ENCODE results near the gene MIF4GD. TPM values are rescaled to one million over a fixed set of nuclear protein-coding genes. Genes with fewer than 3 reads are reported as not detected.

The MIF4GD gene
- total and polyA plus RNA-seq, 9 of the 15 experiments (the other 6 are each of a cell fraction or from before 2014, with no cell fraction given) = 11.8 to 63.8 (median 28.1) TPM

- no peak for TF ChIP-seq CTBP1 (IDR thresholded peaks at IDR 0.05; ENCODE audit: borderline replicate concordance)
- no peak for TF ChIP-seq ZNF780A (CRISPR knock-in tag; IDR thresholded peaks at IDR 0.05)
- TF ChIP-seq RFX7 (CRISPR knock-in tag; IDR thresholded peaks at IDR 0.05) = no peak
- TF ChIP-seq ZNF512 (tag; IDR thresholded peaks at IDR 0.05) = no peak
- no peak; the same call in 1 of the 2 replicates for TF ChIP-seq BRD4 (IDR thresholded peaks at IDR 0.05)
- peak; percentile 19 to 71 (median 57); a peak in 5 of 6 replicates for TF ChIP-seq CTCF (IDR thresholded peaks at IDR 0.05 in 2 of 3, conservative IDR thresholded peaks at IDR 0.05 in 1 of 3; ENCODE audit: insufficient read depth in 2 of 3, low read depth in 1 of 3, low read length in 3 of 3)
- TF ChIP-seq RNF2 (IDR thresholded peaks at IDR 0.05) = peak; percentile 12; the same call in 1 of the 2 replicates
- no peak for TF ChIP-seq HEY1 (CRISPR knock-in tag; IDR thresholded peaks at IDR 0.05; ENCODE audit: borderline replicate concordance)
- TF ChIP-seq ZNF408 (CRISPR knock-in tag; IDR thresholded peaks at IDR 0.05; ENCODE audit: low read depth) = no peak
- TF ChIP-seq CHD4 (IDR thresholded peaks at IDR 0.05; ENCODE audit: insufficient read depth, insufficient replicate concordance, low read depth, low read length, poor library complexity, severe bottlenecking) = no peak
- no peak for TF ChIP-seq HOXB6 (CRISPR knock-in tag; IDR thresholded peaks at IDR 0.05; ENCODE audit: borderline replicate concordance)
- TF ChIP-seq POLR3A (IDR thresholded peaks at IDR 0.05; ENCODE audit: borderline replicate concordance, extremely low read depth, insufficient read depth, insufficient read length) = no peak
- TF ChIP-seq CBX5 (IDR thresholded peaks at IDR 0.05; ENCODE audit: borderline replicate concordance, low read depth) = no peak
- no peak for TF ChIP-seq MBD2 (IDR thresholded peaks at IDR 0.05; ENCODE audit: borderline replicate concordance, low read depth)
- no peak for TF ChIP-seq CREB5 (CRISPR knock-in tag; IDR thresholded peaks at IDR 0.05)
- TF ChIP-seq MEF2A (IDR thresholded peaks at IDR 0.05; ENCODE audit: control insufficient read depth, low read depth, low read length) = no peak
- TF ChIP-seq STAT5B (CRISPR knock-in tag; IDR thresholded peaks at IDR 0.05) = no peak
- no peak for TF ChIP-seq KAT7 (CRISPR knock-in tag; IDR thresholded peaks at IDR 0.05; ENCODE audit: borderline replicate concordance)
- peak; percentile 77; the same call in 1 of the 2 replicates for TF ChIP-seq ZBTB2 (IDR thresholded peaks at IDR 0.05)
- TF ChIP-seq ZNF655 (CRISPR knock-in tag; IDR thresholded peaks at IDR 0.05) = no peak
- no peak for TF ChIP-seq ZNF717 (CRISPR knock-in tag; IDR thresholded peaks at IDR 0.05)
- TF ChIP-seq ZNF41 (CRISPR knock-in tag; conservative IDR thresholded peaks at IDR 0.05) = no peak
These were observed 18.9 kb upstream of the MIF4GD start (continued) for GRCh38 chr17:75289832-75290337.

Measured in K562 (cell line).